ENCODE results near the gene ULK4.

- TF ChIP-seq PKNOX1 (IDR thresholded peaks at IDR 0.05): no peak
- TF ChIP-seq FOXK2 (IDR thresholded peaks at IDR 0.05): no peak
- no peak for TF ChIP-seq TARDBP (IDR thresholded peaks at IDR 0.05)
- no peak for TF ChIP-seq NFRKB (IDR thresholded peaks at IDR 0.05)
Observed at GRCh38 chr3:41726891-41727290, 235.0 kb downstream of the ULK4 start.
